A549 (cell line): ENCODE data around the gene NRAP. TPM values are rescaled to one million over a fixed set of nuclear protein-coding genes. Genes with fewer than 3 reads are reported as not detected.
"Not testable (repeated sequence)": the region's sequence is repeated elsewhere in the genome, so short reads cannot be mapped to it uniquely, and the experiment has no call there.

Experiments used
- ATAC-seq, 2 experiments: fragments of 200-7000 bp in 1 of 2; fragments of >200 bp in 1 of 2; cut with Nextera tagmentation in 1 of 2; cut with Tn5 transposase in 1 of 2; 3 replicates each; pipeline versions ENCODE4 v1.8.0 to v1.9.1; 2018 to 2020; ENCODE audit warnings: mild to moderate bottlenecking in 1 of 2, moderate library complexity in 1 of 2
- CTCF ChIA-PET: fragments of 300-600 bp; sonication (Branson Sonifier 250); formaldehyde crosslinking; extraction: SDS; loops from one replicate; lab custom pipeline; 2021; ENCODE audit warnings: antibody characterized with exemption, inconsistent platforms; lab: Yijun Ruan, JAX
- POLR2A ChIA-PET: fragments of 350-600 bp; formaldehyde crosslinking; extraction: SDS; loops from one replicate; lab custom pipeline; 2021; ENCODE audit warnings: antibody characterized with exemption, inconsistent platforms; lab: Yijun Ruan, JAX
- DNase-seq, 2 experiments: peaks; one replicate each; pipeline versions ENCODE4 v3.0.0 to v3.0.0-alpha.2; 2011 to 2016; ENCODE audit warnings: low read depth in 1 of 2, low spot score in 1 of 2
- FAIRE-seq: peaks from 2 replicates; lab custom pipeline; 2011; peaks lifted over from hg19 to GRCh38; lab: Jason Lieb, UNC
- H3K27ac ChIP-seq, 2 experiments: fragments of >200 bp; sonication (Bioruptor Twin); formaldehyde crosslinking; 3 replicates each; pipeline ENCODE4 v1.5.1; 2016 to 2017
- H3K4me1 ChIP-seq: fragments of >200 bp; sonication (Bioruptor Twin); formaldehyde crosslinking; 3 replicates; pipeline ENCODE4 v1.6.1; 2016
- H3K4me2 ChIP-seq: fragments of >200 bp; sonication (Bioruptor Twin); formaldehyde crosslinking; 3 replicates; pipeline ENCODE4 v1.6.1; 2016
- H3K4me3 ChIP-seq: fragments of >200 bp; sonication (Bioruptor Twin); formaldehyde crosslinking; 3 replicates; pipeline ENCODE4 v1.5.1; 2016
- H3K9me3 ChIP-seq: fragments of >200 bp; sonication (Bioruptor Twin); formaldehyde crosslinking; 3 replicates; pipeline ENCODE4 v1.6.1; 2016
- BHLHE40 ChIP-seq: IDR thresholded peaks from 2 replicates; pipeline ENCODE4 v1.6.1; 2012; ENCODE audit warnings: low read depth, low read length, inconsistent platforms
- EHF ChIP-seq: fragments of 250-450 bp; sonication (Bioruptor Pico); IDR thresholded peaks from 2 replicates; pipeline ENCODE4 v1.5.0; 2020; ENCODE audit warnings: mild to moderate bottlenecking
- EHMT2 ChIP-seq: fragments of 200-600 bp; sonication (generic); IDR thresholded peaks from 2 replicates; pipeline ENCODE4 v1.6.1; 2016; ENCODE audit warnings: antibody characterized with exemption, low read depth, mild to moderate bottlenecking, moderate library complexity
- FOSB ChIP-seq: fragments of 250-450 bp; sonication (Bioruptor Pico); IDR thresholded peaks from 2 replicates; pipeline ENCODE4 v1.5.0; 2020; ENCODE audit warnings: mild to moderate bottlenecking, moderate library complexity
- HES2 ChIP-seq: fragments of >200 bp; sonication (Bioruptor Twin); formaldehyde crosslinking; IDR thresholded peaks from 2 replicates; pipeline ENCODE4 v1.6.1; 2016
- HEYL ChIP-seq: fragments of 250-450 bp; sonication (Bioruptor Pico); IDR thresholded peaks from 2 replicates; pipeline ENCODE4 v1.8.0; 2021; ENCODE audit warnings: mild to moderate bottlenecking, moderate library complexity
- HOXB13 ChIP-seq: fragments of 250-450 bp; sonication (Bioruptor Pico); IDR thresholded peaks from 2 replicates; pipeline ENCODE4 v1.5.0; 2020; ENCODE audit warnings: low read depth, mild to moderate bottlenecking, moderate library complexity
- HOXB5 ChIP-seq: fragments of 250-450 bp; sonication (Bioruptor Pico); IDR thresholded peaks from 2 replicates; pipeline ENCODE4 v1.5.0; 2020; ENCODE audit warnings: mild to moderate bottlenecking, moderate library complexity
- JUN ChIP-seq, 2 experiments: fragments of >200 bp; sonication (Bioruptor Twin); formaldehyde crosslinking; IDR thresholded peaks; 2 replicates in 1 of 2; 3 replicates in 1 of 2; pipeline ENCODE4 v1.6.1; 2016 to 2017
- JUNB ChIP-seq: fragments of >200 bp; sonication (Bioruptor Twin); formaldehyde crosslinking; IDR thresholded peaks from 2 replicates; pipeline ENCODE4 v1.6.1; 2016
- KDM1A ChIP-seq: fragments of 200-600 bp; sonication (generic); IDR thresholded peaks from 2 replicates; pipeline ENCODE4 v1.6.1; 2016; ENCODE audit warnings: low read depth, mild to moderate bottlenecking
- MAFK ChIP-seq: fragments of 450-650 bp; IDR thresholded peaks from 2 replicates; pipeline ENCODE4 v1.6.1; 2014; ENCODE audit not compliant: partially characterized antibody
- NFE2L2 ChIP-seq: fragments of 150-350 bp; conservative IDR thresholded peaks from 2 replicates; pipeline ENCODE4 v1.6.1; 2014; ENCODE audit warnings: low read length
- NPAS2 ChIP-seq: fragments of 250-450 bp; sonication (Bioruptor Pico); IDR thresholded peaks from 2 replicates; pipeline ENCODE4 v1.8.0; 2022; ENCODE audit warnings: mild to moderate bottlenecking, moderate library complexity, borderline replicate concordance
- PHF8 ChIP-seq: fragments of 200-600 bp; sonication (generic); IDR thresholded peaks from 2 replicates; pipeline ENCODE4 v1.6.1; 2016; ENCODE audit warnings: low read depth, mild to moderate bottlenecking, antibody characterized with exemption, moderate library complexity, borderline replicate concordance
- RARB ChIP-seq: fragments of 250-450 bp; sonication (Bioruptor Pico); IDR thresholded peaks from 2 replicates; pipeline ENCODE4 v1.8.0; 2021; ENCODE audit warnings: mild to moderate bottlenecking, moderate library complexity
- REST ChIP-seq: fragments of 200-600 bp; sonication (generic); IDR thresholded peaks from 2 replicates; pipeline ENCODE4 v1.6.1; 2016; ENCODE audit warnings: antibody characterized with exemption, mild to moderate bottlenecking, moderate library complexity
- RFX5 ChIP-seq: fragments of 450-650 bp; IDR thresholded peaks from 2 replicates; pipeline ENCODE4 v1.7.1; 2014; ENCODE audit warnings: antibody characterized with exemption, mild to moderate bottlenecking, moderate library complexity
- RNF2 ChIP-seq: fragments of 200-600 bp; sonication (generic); IDR thresholded peaks from 2 replicates; pipeline ENCODE4 v1.6.1; 2016; ENCODE audit warnings: low read depth, mild to moderate bottlenecking, antibody characterized with exemption, moderate library complexity, borderline replicate concordance
- SREBF2 ChIP-seq: fragments of 450-650 bp; IDR thresholded peaks from 2 replicates; pipeline ENCODE4 v1.6.1; 2014; ENCODE audit warnings: mild to moderate bottlenecking, moderate library complexity
- TFCP2L1 ChIP-seq: fragments of 250-450 bp; sonication (Bioruptor Pico); IDR thresholded peaks from 2 replicates; pipeline ENCODE4 v1.5.0; 2021; ENCODE audit warnings: mild to moderate bottlenecking
- TP53 ChIP-seq: fragments of 250-450 bp; sonication (Bioruptor Pico); IDR thresholded peaks from 2 replicates; pipeline ENCODE4 v1.5.0; 2021; ENCODE audit warnings: mild to moderate bottlenecking, moderate library complexity
- ZFP36 ChIP-seq: fragments of 450-650 bp; IDR thresholded peaks from 2 replicates; pipeline ENCODE4 v1.6.1; 2014; ENCODE audit warnings: borderline replicate concordance; ENCODE audit not compliant: partially characterized antibody
- ZNF302 ChIP-seq: fragments of 250-450 bp; sonication (Bioruptor Pico); IDR thresholded peaks from 2 replicates; pipeline ENCODE4 v1.9.0; 2021; ENCODE audit warnings: inconsistent platforms, mild to moderate bottlenecking, moderate library complexity
- ZSCAN20 ChIP-seq: fragments of 250-450 bp; sonication (Bioruptor Pico); IDR thresholded peaks from 2 replicates; pipeline ENCODE4 v1.8.0; 2022; ENCODE audit warnings: mild to moderate bottlenecking, moderate library complexity
- WGBS: methylation state at CpG from one replicate; pipeline ENCODE4 v1.1.6; 2017; ENCODE audit errors: missing lambda C conversion rate; 5-methylcytosine and 5-hydroxymethylcytosine counted together
- polyA plus RNA-seq, 4 experiments: library from polyadenylated mRNA; depleted of rRNA in 3 of 4; stranded (reverse); fragments of >200 nt; fragmentation: RNase III in 1 of 4; extraction: RNeasy Plus Mini Kit Qiagen cat#74134 plus additional on column Dnase treatment in 1 of 4; gene quantifications; 2 replicates in 3 of 4; 3 replicates in 1 of 4; pipeline ENCODE4 v1.2.3, GENCODE V29; 2011 to 2017
- TF ChIP-seq, protein P1 (sequence below): fragments of 450-650 bp; IDR thresholded peaks from 2 replicates; pipeline ENCODE4 v1.6.1; 2014; ENCODE audit warnings: antibody characterized with exemption

Gene NRAP
- polyA plus RNA-seq, 2 of the 4 experiments (the other 2 are of a cell fraction), result not detected

- TF ChIP-seq EHF, result no peak
- TF ChIP-seq, all 56 proteins: peak for 0
These were observed 6.3 kb downstream of the NRAP start (continued) for GRCh38 chr10:113657544-113657943.

DNA sequence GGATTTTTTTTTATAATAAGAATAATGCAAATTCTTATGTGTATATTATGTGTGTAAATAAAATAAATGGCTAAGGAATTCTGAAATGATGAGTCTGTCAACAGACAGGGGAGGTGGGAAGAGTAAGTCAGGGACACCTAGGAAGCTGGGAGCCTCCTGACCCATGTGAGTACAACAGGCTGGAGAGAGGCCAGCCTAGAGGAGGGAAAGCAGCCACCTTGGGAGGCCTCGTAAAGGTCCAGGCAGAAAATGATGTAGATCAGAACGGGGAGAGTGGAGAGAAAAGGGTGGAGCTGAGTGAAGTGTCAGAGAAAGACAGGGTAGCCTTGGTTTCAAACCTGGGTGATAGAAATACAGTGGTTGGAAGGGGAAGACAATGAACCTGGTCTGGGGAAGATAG is 6.9 kb downstream of the NRAP start:
- FAIRE-seq, result no peak

DNA sequence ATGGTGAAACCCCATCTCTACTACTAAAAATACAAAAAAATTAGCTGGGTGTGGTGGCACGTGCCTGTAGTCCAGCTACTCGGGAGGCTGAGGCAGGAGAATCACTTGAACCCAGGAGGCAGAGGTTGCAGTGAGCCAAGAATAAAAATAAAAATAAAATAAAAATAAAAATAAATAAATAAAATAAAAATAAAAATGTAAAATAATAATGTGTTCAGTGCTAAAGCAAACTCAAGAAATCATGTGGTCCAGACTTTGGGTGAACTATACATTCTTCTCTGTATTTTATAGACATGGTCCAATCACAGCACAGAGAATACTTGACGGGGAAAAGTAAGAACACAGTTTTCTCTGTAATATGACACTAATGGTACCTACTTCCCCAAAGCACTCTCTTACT is 11.4 kb downstream of the NRAP start:
- ATAC-seq, H3K4me1 ChIP-seq, H3K9me3 ChIP-seq, POLR2A ChIA-PET, H3K4me2 ChIP-seq, H3K27ac ChIP-seq, H3K4me3 ChIP-seq, DNase-seq, FAIRE-seq: not testable (repeated sequence)
- CTCF ChIA-PET, result interaction anchor here (1.5 kb wide), 2 partner anchors 12 to 27 kb away, joined by 3 read pairs; partner anchors contain the start of gene NRAP
- WGBS, result 34% methylated on average over 3 of the region's 3 CpGs

More for the DNA sequence above, 6.9 kb downstream of the NRAP start:
- no peaks in the 10 kb centered on the region for H3K9me3 ChIP-seq
- TF ChIP-seq BHLHE40 (no peak), RNF2 (no peak), KDM1A (no peak), MAFK (no peak), REST (no peak), TP53 (no peak), FOSB (no peak), ZSCAN20 (no peak), JUNB (no peak)
- ATAC-seq (no peak), DNase-seq (no peak)
- H3K4me1 ChIP-seq, result no peaks in the 10 kb centered on the region
- H3K27ac ChIP-seq, result no peak overlapping the region
- ChIA-PET POLR2A (no interaction called here), CTCF (interaction anchor here (1.1 to 1.6 kb wide), 3 partner anchors 8 to 22 kb away, joined by 3 to 4 read pairs (median 4); partner anchors contain the start of gene CASP7)
- no peak overlapping the region for H3K4me3 ChIP-seq
- WGBS, result 9% methylated on average over 2 of the region's 2 CpGs
- H3K4me2 ChIP-seq, result no peak overlapping the region

GRCh38 chr10:113651898-113652297 is 11.9 kb downstream of the NRAP start:
- ATAC-seq (no peak), FAIRE-seq (no peak), DNase-seq (no peak)
- Histone ChIP-seq H3K9me3 (no peaks in the 10 kb centered on the region), H3K27ac (no peak overlapping the region), H3K4me1 (no peaks in the 10 kb centered on the region), H3K4me2 (no peak overlapping the region), H3K4me3 (no peak overlapping the region)
- TF ChIP-seq HES2 (no peak), RARB (no peak), HOXB13 (CRISPR knock-in tag) (no peak), JUNB (no peak), FOSB (no peak), ZNF302 (CRISPR knock-in tag) (no peak), RFX5 (no peak), NPAS2 (CRISPR knock-in tag) (no peak), HOXB5 (CRISPR knock-in tag) (no peak), SREBF2 (no peak), ZSCAN20 (no peak), TP53 (no peak), NFE2L2 (no peak), EHMT2 (no peak), TFCP2L1 (CRISPR knock-in tag) (no peak), JUN (IDR thresholded peaks at IDR 0.05) (no peak), ZFP36 (no peak), HEYL (CRISPR knock-in tag) (no peak), PHF8 (no peak)
- TF ChIP-seq, protein P1, sequence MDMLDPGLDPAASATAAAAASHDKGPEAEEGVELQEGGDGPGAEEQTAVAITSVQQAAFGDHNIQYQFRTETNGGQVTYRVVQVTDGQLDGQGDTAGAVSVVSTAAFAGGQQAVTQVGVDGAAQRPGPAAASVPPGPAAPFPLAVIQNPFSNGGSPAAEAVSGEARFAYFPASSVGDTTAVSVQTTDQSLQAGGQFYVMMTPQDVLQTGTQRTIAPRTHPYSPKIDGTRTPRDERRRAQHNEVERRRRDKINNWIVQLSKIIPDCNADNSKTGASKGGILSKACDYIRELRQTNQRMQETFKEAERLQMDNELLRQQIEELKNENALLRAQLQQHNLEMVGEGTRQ, result no peak
- 4% methylated on average over 1 of the region's 1 CpG for WGBS
- CTCF ChIA-PET, result interaction anchor here (1.3 to 1.5 kb wide), 2 partner anchors 12 to 35 kb away, joined by 3 to 5 read pairs; partner anchors contain the start of gene NRAP
- POLR2A ChIA-PET, result no interaction called here
